D341Med (cell line): ENCODE results near the gene RGL1.

Experiments used
- DNase-seq: peaks from one replicate; pipeline ENCODE4 v3.0.0; 2012; ENCODE audit warnings: low spot score

Gene RGL1

DNA sequence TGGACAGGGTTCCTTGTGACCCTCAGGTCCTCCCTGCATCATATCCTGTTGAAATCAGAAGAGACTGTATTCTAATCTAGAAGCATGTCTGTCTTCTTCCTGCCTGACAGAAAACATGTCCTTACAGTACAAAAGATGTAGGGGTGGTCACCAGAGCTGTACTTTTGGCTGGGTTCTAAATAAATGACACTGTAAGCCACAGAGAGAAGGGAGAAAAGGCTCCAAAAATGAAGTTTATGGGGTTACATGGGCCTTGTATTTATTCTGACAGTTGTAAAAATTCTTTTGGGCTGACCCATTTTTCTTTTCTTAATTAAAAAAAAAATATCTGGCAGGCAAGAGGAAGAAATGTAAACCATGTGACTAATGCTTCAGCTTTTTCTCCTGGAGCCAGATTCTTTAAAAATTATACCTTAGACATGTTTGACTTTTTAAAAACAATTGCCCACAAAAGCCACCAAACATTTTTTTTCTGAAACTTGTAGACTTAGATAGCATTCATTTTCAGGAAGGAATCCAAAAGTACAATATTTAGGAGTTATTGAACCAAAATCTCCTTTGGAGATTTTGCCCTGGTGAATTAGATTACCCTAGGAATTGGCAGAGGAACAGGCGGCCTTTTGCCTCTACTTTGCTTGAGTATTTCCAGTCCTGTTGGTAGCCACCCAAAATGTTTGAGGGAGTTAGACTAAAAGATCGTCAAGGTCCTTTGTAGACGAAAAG, 17.1 kb downstream of the RGL1 start:
- DNase-seq: no peak

- DNase-seq: no peak
Measured at GRCh38 chr1:183824291-183824690, 19.4 kb downstream of the RGL1 start.

- DNase-seq: no peak
Measured at GRCh38 chr1:183827801-183828200, 22.9 kb downstream of the RGL1 start.

DNA sequence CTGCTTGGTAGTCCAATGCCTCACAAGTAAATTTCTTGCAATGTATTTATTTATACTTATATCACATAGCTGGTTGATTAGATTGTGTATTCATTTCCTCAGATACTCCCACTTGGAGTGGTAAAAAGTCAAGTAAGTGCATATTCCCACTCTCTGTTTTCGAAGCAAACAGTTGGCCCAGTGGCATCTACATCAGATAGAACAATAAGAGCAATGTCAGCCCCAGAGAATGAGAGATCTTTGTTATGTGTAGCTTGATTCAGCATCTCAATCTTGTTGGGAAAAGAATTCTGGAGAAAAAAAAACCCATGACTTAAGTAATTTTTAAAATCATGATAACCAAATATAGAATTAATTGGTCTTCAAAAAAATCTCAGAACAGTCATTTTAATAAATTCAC, 25.5 kb downstream of the RGL1 start:
- no peak for DNase-seq

DNA sequence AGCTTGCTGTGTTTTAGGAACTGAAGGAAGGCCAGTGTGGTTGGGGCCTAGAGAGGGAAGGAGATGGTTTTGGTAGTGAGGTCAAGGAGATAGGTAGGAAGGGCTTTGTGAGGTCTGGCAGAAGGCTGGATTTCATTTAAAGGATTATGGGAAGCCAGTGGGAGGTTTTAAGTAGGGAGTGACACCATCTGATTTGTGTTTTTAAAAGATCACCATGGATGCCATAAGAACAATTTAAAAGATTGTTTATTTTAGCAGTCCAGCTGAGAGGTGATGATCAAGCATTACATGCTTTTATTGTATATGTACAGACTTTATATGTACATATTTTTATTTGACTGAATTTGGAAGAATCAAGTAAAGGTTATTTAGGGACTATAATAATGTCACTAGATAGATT, 26.4 kb downstream of the RGL1 start:
- DNase-seq: no peak

DNA sequence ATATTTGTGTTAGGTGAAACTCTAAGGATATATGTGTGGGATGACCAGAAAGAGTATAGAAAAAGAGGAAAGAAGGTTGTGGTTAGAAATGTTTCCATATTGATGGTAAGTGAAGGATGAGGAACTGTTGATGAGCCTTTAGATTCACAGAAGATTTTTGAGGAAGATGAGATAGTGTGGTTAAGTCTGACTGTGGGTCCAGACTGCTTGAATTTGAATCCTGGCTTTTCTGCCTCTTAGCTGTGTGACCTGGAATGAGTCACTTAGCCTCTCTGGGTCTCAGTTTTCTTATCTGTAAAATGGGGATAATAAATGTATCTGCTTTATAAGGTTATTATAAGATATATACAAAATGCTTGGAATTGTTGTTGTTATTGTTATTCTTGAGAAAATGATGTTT, 27.5 kb downstream of the RGL1 start:
- DNase-seq: no peak

- no peak for DNase-seq
Measured at GRCh38 chr1:183834568-183834967, 29.6 kb downstream of the RGL1 start.

GRCh38 chr1:183836598-183836997, 31.7 kb downstream of the RGL1 start:
- no peak for DNase-seq

GRCh38 chr1:183837062-183837461, 32.1 kb downstream of the RGL1 start:
- DNase-seq: no peak

GRCh38 chr1:183838221-183838620, 33.3 kb downstream of the RGL1 start:
- DNase-seq: no peak

- no peak for DNase-seq
Measured at GRCh38 chr1:183840140-183840539, 35.2 kb downstream of the RGL1 start.

- DNase-seq: no peak
Measured at GRCh38 chr1:183841550-183841949, 36.6 kb downstream of the RGL1 start.

DNA sequence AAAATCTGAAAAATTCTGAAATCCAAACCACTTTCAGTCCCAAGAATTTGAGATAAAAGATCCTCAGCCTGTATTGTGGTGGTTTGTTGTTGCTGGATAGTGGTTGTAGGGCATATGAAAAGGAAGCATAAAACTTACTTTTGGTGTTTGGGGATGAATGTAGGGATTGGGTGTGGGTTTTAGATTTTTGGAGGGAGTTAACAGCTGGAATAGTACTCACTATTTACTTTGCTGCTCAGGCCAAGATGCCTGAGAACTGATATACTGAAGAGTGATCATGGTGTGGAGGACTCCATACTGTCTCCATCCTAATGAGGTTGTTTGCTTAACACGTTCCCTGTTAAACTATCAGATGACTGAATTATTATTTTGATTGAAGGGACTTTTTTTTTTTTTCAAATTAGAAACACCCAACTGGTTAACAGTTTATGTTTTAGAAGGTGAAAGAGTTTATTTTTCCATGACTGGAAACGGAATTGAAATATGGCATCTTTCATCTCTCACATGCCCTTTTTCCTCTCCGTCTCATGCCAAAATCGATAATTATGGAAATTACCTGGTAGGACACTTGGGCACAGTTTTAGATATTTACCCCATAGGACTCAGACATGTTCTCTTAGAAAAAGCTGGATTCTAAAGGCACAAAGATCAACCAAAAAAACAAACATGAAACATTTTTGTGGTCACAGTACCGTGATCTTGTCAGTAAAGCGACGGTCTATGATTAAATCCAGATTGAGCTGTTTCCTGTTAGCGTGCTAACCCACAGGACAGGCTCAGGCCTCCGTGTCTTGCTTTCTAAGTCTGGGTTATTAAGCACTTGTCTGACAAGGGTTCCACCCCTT, 37.3 kb downstream of the RGL1 start:
- no peak for DNase-seq

DNA sequence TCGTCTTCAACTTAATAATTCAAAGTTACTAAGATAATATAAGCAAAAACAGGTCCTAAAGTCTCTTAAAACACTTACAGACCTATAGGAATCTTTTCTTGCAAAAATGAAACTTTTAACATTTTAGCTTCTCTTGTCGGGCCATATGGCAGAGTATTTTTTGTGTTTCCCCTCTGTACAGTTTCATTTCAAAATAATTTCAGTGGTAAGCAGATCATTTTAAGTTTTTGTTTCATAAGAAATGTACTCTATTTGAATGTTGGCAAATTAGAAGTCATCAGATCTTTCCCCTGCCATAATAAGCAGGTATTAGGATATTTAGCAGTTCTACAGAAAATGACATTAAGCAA, 37.9 kb downstream of the RGL1 start:
- DNase-seq: no peak

DNA sequence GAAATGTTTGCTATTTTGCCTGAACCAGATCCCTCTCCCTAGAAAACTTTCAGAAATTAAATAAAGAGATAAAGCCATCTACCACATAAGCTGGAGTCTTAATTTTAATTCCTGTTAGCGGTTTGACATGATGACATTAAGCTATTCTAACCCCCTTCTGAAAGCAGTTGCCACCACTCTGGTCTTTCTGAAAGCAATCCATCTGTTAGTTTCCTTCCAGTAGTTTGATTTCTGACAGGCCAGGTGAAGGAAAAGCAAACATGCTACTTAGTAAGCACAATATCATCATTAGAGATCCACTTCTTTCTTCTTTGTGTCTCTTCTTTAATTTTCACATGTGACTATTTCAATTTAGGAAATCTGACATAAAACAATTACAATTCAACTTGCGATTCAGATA, 39.9 kb downstream of the RGL1 start:
- no peak for DNase-seq

DNA sequence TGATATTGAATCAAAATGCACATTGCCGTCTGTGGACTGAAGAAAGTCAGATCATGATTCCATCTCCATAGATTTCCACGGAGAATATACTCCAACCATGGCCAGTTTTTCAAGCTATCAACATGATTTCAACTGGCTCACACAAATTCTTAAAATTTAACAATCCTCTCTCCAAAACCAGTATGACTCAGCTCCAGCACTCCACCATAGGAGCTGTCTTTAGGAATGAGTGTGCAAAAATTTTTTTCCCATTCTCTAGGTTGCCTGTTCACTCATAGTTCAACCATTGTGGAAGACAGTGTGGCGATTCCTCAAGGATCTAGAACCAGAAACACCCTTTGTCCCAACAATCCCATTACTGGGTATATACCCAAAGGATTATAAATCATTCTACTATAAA, 40.8 kb downstream of the RGL1 start:
- no peak for DNase-seq

- no peak for DNase-seq
Measured at GRCh38 chr1:183847641-183848040, 42.7 kb downstream of the RGL1 start.

DNA sequence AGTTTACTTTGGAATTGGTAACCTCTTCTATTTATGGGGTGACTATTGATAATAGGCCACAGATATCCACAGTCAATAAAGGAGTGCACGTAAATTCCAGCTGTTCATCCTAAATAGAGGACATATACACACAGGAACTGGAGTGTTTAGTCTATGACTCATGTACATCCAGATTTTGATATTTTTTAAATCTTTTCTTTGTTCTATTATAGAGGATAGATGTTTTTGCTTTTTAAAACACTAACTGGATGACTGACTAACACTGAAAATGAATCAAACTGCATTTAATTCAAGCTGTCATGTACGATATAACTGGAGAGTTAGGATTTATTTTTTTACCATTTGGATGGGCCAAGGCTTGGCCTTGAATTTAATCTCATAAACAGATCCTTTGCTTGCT, 45.9 kb downstream of the RGL1 start:
- DNase-seq: no peak

- no peak for DNase-seq
Measured at GRCh38 chr1:183859119-183859518, 54.2 kb downstream of the RGL1 start.

- DNase-seq: no peak
Measured at GRCh38 chr1:183859831-183860230, 54.9 kb downstream of the RGL1 start.

- DNase-seq: no peak
Measured at GRCh38 chr1:183862967-183863366, 58.0 kb downstream of the RGL1 start.

DNA sequence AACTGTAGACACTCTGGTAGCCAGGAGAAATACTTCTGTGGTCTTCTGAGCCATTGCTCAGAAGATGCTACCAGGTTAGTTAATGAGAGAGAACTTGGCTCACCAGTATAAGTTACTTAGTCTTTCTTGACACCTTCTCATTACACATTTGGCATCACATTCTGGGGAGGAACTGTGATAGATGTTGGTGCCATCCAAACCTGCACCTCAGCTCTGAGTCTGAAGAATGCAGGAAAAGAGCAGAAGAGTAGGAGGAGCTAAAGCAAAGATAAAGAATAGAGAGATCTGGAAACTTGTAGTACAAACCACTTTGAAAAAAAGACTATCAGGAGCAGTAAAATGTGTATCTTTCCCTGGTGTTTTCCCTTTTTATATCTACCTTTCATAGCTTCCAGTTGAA, 58.9 kb downstream of the RGL1 start:
- DNase-seq: no peak

GRCh38 chr1:183864611-183865010, 59.7 kb downstream of the RGL1 start:
- DNase-seq: no peak

- no peak for DNase-seq
Measured at GRCh38 chr1:183869230-183869629, 64.3 kb downstream of the RGL1 start.
